ENCODE data around the gene INTS13.
"Not testable (repeated sequence)": the region's sequence is repeated elsewhere in the genome, so short reads cannot be mapped to it uniquely, and the experiment has no call there.

INTS13 gene

DNA sequence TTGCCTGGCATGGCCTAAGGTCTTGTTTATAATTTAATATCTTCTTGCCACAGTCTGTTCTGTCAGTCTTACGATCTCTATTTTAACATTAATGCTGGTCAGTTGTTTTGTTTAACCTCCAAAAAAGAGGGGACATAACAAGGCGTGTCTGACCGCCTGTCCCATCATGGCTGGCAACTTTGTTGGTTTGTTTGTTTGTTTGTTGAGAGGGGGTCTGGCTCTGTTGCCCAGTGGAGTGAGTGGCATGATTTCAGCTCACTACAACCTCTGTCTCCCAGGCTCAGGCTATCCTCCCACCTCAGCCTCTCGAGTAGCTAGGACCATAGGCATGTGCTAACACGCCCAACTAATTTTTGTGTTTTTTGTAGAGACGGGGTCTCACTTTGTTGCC is 68.7 kb downstream of the INTS13 start:
- no peak for FAIRE-seq

DNA sequence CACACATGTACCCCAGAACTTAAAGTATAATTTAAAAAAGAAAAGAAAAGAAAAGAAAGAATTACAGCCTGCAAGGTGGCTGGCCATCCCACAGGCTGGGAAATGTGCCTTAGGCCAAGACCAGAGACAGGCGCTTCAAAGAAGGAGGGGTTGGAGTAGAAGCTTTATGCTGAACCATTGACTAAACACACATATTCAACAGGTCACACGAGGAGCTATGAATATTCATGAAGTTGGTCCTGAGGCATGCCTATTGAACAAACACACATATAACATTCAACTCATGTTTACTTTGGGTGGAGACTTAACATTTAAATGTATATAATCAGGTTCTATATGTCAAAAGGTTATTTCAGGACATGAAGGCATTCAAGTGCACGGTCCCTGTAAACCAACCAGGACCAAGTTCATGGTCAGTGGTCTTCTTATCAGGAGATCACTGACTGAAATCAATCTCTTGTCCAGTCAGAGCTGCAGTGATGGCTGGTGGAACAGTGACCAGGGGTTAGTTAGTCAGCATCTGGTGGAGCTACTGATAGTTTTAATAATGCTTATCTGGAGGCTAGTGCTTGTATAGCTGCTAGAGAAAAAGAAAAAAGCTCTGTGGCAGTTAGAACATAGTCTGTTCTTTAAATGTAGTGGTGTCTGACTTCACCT is 69.2 kb downstream of the INTS13 start:
- FAIRE-seq = no peak

DNA sequence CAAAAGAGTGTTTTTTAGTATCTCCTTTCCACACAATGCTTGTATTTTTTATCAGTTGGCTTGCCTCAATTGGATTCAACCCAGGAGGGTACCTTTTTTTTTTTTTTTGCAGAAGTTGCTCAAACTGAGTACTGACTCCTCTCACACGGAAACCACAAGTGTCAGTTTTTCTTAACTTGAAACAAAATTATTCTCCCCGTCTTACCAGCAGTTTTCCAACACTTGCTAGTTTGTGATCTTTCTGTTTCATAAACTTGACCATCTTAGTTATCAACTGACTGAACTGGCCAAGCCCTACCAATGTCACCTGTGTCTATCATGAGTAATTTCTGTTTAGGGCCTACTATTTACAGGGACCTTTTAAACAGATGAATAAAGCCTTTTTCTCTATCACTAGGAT is 70.7 kb downstream of the INTS13 start:
- no peak for FAIRE-seq

DNA sequence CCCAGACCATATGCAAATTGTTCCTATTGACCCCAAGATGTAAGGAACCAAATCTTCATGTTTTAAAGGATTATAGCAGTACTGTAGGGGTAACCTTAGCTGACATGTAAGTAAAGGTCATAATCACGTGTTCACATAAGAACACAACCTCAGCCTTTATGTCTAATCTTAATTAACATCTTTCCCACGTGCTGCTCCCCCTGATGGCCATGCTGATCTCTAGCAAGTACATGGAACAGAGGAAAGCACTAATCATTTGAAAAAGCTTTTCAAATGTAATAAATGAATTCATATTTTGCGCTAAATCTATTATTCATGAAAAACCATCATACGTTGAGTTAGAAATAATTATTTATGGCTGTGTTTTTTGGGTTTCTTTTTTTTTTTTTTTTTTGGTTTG is 74.3 kb downstream of the INTS13 start:
- no peak for FAIRE-seq

DNA sequence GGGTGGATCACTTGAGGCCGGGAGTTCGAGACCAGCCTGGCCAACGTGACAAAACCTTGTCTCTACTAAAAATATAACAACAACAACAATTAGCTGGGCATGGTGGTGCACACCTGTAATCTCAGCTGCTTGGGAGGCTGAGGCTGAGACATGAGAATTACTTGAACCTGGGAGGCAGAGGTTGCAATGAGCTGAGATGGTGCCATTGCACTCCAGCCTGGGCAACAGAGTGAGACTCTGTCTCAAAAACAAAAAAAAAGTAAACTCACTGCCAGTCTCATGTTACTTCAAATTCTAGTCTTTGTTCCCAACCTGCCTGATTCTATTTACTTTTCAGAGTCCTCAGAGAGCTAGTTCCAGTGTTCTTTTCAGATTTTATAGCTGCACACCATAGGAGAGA is 75.0 kb downstream of the INTS13 start:
- FAIRE-seq = not testable (repeated sequence)

DNA sequence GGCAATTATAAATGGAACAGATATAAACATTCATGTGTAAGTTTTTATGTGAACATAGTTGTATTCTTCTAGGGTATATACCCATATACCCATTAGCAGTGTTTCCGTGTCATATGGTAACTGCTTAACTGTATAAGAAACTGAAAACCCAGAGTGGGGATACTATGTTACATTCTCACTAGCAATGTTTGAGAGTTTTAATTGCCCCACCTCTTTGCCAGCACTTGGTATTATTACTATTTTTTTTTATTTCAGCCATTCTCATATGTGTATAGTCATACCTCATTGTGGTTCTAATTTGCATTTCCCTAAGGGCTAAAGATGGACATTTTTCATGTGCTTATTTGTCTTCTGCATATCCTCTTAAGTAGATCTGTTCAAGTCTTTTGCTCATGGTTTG is 76.1 kb downstream of the INTS13 start:
- no peak for FAIRE-seq

DNA sequence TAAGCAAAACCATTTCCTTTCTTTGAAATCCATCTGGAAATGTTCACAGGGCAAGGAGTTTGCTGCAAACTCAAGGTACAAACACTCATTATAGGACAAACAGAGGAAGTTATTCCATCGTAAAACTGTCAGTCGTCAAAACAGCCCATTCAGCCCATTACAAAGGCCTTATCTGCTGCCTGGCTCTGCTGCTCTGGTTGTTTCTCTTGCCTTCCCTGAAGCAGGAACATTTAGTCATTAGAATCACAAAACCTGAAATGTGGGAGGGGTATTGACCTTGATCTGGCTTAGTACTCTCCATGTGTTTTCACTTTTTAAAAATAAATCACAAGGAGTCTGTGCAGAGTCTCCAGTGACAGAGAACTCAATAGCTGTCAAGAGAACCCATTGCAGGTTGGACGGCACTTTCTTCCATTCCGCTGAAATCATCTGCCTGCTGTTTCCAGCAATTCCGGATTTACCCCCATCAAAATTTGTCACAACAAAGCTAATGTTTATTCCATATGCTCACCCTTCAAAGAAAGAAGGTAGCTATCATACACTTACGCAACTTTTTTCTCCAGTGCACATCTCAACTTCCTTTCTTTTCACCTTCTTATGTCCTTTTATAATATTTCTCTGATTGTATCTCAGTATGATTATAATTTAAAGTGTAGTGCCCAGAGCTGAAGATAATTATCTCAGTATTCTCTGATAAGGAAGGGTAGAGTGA is 80.2 kb downstream of the INTS13 start:
- FAIRE-seq = no peak

DNA sequence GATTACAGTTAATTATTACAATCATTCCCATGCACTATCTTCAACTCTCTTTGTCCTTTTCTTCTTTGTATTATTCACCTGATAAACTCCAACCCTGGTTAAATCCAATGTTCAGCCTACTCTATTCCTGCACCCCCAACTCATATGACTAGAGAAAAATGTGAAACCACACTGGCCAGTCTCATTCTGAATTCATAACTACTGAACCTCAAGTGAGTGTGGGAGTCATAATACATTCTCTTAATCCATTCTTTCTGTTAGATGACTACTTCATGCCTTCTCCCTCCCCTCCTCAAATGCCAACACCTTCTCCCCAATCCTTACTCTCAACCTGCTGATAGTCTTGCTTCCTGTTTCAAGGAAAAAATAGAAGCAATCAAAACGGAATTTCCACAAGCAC is 82.4 kb downstream of the INTS13 start:
- no peak for FAIRE-seq
